Ectodermal cell (in vitro differentiated cells): Measurements from ENCODE around the gene HIP1R.

Experiments used
- H3K27ac ChIP-seq: 2 replicates; pipeline ENCODE4 v1.7.0; 2013; ENCODE audit warnings: mild to moderate bottlenecking, low read depth, low read length; ENCODE audit not compliant: insufficient read depth, poor library complexity, severe bottlenecking
- H3K27me3 ChIP-seq: 2 replicates; pipeline ENCODE4 v1.7.0; 2013; ENCODE audit warnings: mild to moderate bottlenecking, low read length; ENCODE audit not compliant: insufficient read depth, control insufficient read depth, poor library complexity, severe bottlenecking
- H3K36me3 ChIP-seq: one replicate; pipeline ENCODE4 v1.7.0; 2013; ENCODE audit warnings: low read length; ENCODE audit not compliant: control insufficient read depth, insufficient read depth
- H3K4me1 ChIP-seq: one replicate; pipeline ENCODE4 v1.7.0; 2013; ENCODE audit warnings: low read length; ENCODE audit not compliant: control insufficient read depth, insufficient read depth
- H3K4me3 ChIP-seq: 2 replicates; pipeline ENCODE4 v1.7.0; 2013; ENCODE audit warnings: low read depth, low read length, control low read depth; ENCODE audit not compliant: insufficient read depth
- H3K9me3 ChIP-seq: 2 replicates; pipeline ENCODE4 v1.7.0; 2013; ENCODE audit warnings: mild to moderate bottlenecking, low read length, moderate library complexity; ENCODE audit not compliant: control insufficient read depth
- WGBS, 2 experiments: methylation state at CpG; one replicate each; pipeline ENCODE4 v1.1.7; 2013; ENCODE audit warnings: missing lambda C conversion rate in 2 of 2; 5-methylcytosine and 5-hydroxymethylcytosine counted together

HIP1R gene

GRCh38 chr12:122842505-122843405 lies 7.5 kb downstream of the HIP1R start:
- peaks cover 13% of the 10 kb centered on the region for H3K27me3 ChIP-seq
- no peak overlapping the region for H3K27ac ChIP-seq
- H3K36me3 ChIP-seq, result no peaks in the 10 kb centered on the region
- no peaks in the 10 kb centered on the region for H3K9me3 ChIP-seq
- peaks cover 6% of the 10 kb centered on the region for H3K4me1 ChIP-seq
- WGBS, 2 experiments, result 86% methylated on average over 22 of the region's 22 CpGs
- no peak overlapping the region for H3K4me3 ChIP-seq

- Histone ChIP-seq H3K4me3 (no peak overlapping the region), H3K27me3 (peaks cover 6% of the 10 kb centered on the region), H3K27ac (no peak overlapping the region), H3K4me1 (peaks cover 6% of the 10 kb centered on the region), H3K9me3 (no peaks in the 10 kb centered on the region), H3K36me3 (no peaks in the 10 kb centered on the region)
- 95 to 96% methylated on average over 8 of the region's 8 CpGs for WGBS, 2 experiments
Measured at GRCh38 chr12:122843455-122843854, 8.2 kb downstream of the HIP1R start.

- H3K27ac ChIP-seq, result no peak overlapping the region
- no peak overlapping the region for H3K4me3 ChIP-seq
- peaks cover 6% of the 10 kb centered on the region for H3K4me1 ChIP-seq
- 94% methylated on average over 8 of the region's 8 CpGs for WGBS, 2 experiments
- H3K9me3 ChIP-seq, result no peaks in the 10 kb centered on the region
- H3K27me3 ChIP-seq, result no peaks in the 10 kb centered on the region
- H3K36me3 ChIP-seq, result no peaks in the 10 kb centered on the region
Measured at GRCh38 chr12:122844366-122844971, 9.2 kb downstream of the HIP1R start.

- WGBS, 2 experiments, result 89 to 90% methylated on average over 30 of the region's 30 CpGs
- H3K27me3 ChIP-seq, result no peaks in the 10 kb centered on the region
- no peaks in the 10 kb centered on the region for H3K36me3 ChIP-seq
- H3K27ac ChIP-seq, result no peak overlapping the region
- H3K4me1 ChIP-seq, result peaks cover 6% of the 10 kb centered on the region
- no peak overlapping the region for H3K4me3 ChIP-seq
- no peaks in the 10 kb centered on the region for H3K9me3 ChIP-seq
Measured at GRCh38 chr12:122845041-122845864, 10.0 kb downstream of the HIP1R start.

GRCh38 chr12:122845865-122846621 lies 10.8 kb downstream of the HIP1R start:
- WGBS, 2 experiments, result 85% methylated on average over 14 of the region's 14 CpGs
- H3K9me3 ChIP-seq, result no peaks in the 10 kb centered on the region
- no peaks in the 10 kb centered on the region for H3K27me3 ChIP-seq
- no peak overlapping the region for H3K4me3 ChIP-seq
- H3K27ac ChIP-seq, result no peak overlapping the region
- H3K36me3 ChIP-seq, result no peaks in the 10 kb centered on the region
- H3K4me1 ChIP-seq, result peaks cover 6% of the 10 kb centered on the region

GRCh38 chr12:122846622-122847515 lies 11.6 kb downstream of the HIP1R start:
- 85 to 86% methylated on average over 27 of the region's 27 CpGs for whole genome bisulfite sequencing, 2 experiments
- H3K9me3 ChIP-seq, result no peaks in the 10 kb centered on the region
- H3K27me3 ChIP-seq, result no peaks in the 10 kb centered on the region
- H3K4me3 ChIP-seq, result no peak overlapping the region
- no peak overlapping the region for H3K27ac ChIP-seq
- H3K36me3 ChIP-seq, result no peaks in the 10 kb centered on the region
- H3K4me1 ChIP-seq, result peaks cover 6% of the 10 kb centered on the region

- WGBS, 2 experiments, result 91 to 92% methylated on average over 5 of the region's 5 CpGs
- Histone ChIP-seq H3K4me1 (peaks cover 6% of the 10 kb centered on the region), H3K9me3 (no peaks in the 10 kb centered on the region), H3K36me3 (no peaks in the 10 kb centered on the region), H3K4me3 (no peak overlapping the region), H3K27me3 (no peaks in the 10 kb centered on the region), H3K27ac (no peak overlapping the region)
Measured at GRCh38 chr12:122847516-122847836, 12.2 kb downstream of the HIP1R start.

GRCh38 chr12:122847921-122848421 lies 12.7 kb downstream of the HIP1R start:
- no peaks in the 10 kb centered on the region for H3K27me3 ChIP-seq
- no peak overlapping the region for H3K4me3 ChIP-seq
- 90 to 94% methylated on average over 16 of the region's 16 CpGs for WGBS, 2 experiments
- H3K9me3 ChIP-seq, result no peaks in the 10 kb centered on the region
- no peak overlapping the region for H3K27ac ChIP-seq
- H3K4me1 ChIP-seq, result peaks cover 6% of the 10 kb centered on the region
- no peaks in the 10 kb centered on the region for H3K36me3 ChIP-seq
